Ectodermal cell (in vitro differentiated cells): ENCODE data around the gene UTP4. TPM values are rescaled to one million over a fixed set of nuclear protein-coding genes. Genes with fewer than 3 reads are reported as not detected.
A peak's percentile ranks its signal among the peaks of the same experiment; 100 is the strongest.

Source experiments
- H3K27ac ChIP-seq: 2 replicates; pipeline ENCODE4 v1.7.0; 2013; ENCODE audit warnings: mild to moderate bottlenecking, low read depth, low read length; ENCODE audit not compliant: insufficient read depth, poor library complexity, severe bottlenecking
- H3K27me3 ChIP-seq: 2 replicates; pipeline ENCODE4 v1.7.0; 2013; ENCODE audit warnings: mild to moderate bottlenecking, low read length; ENCODE audit not compliant: insufficient read depth, control insufficient read depth, poor library complexity, severe bottlenecking
- H3K36me3 ChIP-seq: one replicate; pipeline ENCODE4 v1.7.0; 2013; ENCODE audit warnings: low read length; ENCODE audit not compliant: control insufficient read depth, insufficient read depth
- H3K4me1 ChIP-seq: one replicate; pipeline ENCODE4 v1.7.0; 2013; ENCODE audit warnings: low read length; ENCODE audit not compliant: control insufficient read depth, insufficient read depth
- H3K4me3 ChIP-seq: 2 replicates; pipeline ENCODE4 v1.7.0; 2013; ENCODE audit warnings: low read depth, low read length, control low read depth; ENCODE audit not compliant: insufficient read depth
- H3K9me3 ChIP-seq: 2 replicates; pipeline ENCODE4 v1.7.0; 2013; ENCODE audit warnings: mild to moderate bottlenecking, low read length, moderate library complexity; ENCODE audit not compliant: control insufficient read depth
- WGBS, 2 experiments: methylation state at CpG; one replicate each; pipeline ENCODE4 v1.1.7; 2013; ENCODE audit warnings: missing lambda C conversion rate in 2 of 2; 5-methylcytosine and 5-hydroxymethylcytosine counted together
- polyA plus RNA-seq, 4 experiments: library from polyadenylated mRNA; stranded (reverse); fragments of 50-300 nt; gene quantifications; one replicate each; pipeline ENCODE4 v1.2.3, GENCODE V29; 2013

The UTP4 gene
- 51.6 TPM for polyA plus RNA-seq (2013, experiment 1 of 4)
- 60.1 TPM for polyA plus RNA-seq (2013, experiment 2 of 4)
- 44.4 TPM for polyA plus RNA-seq (2013, experiment 3 of 4)
- 43.7 TPM for polyA plus RNA-seq (2013, experiment 4 of 4)

- H3K9me3 ChIP-seq: no peaks in the 10 kb centered on the region
- no peaks in the 10 kb centered on the region for H3K27me3 ChIP-seq
- WGBS, 2 experiments: 1% methylated on average over 78 of the region's 78 CpGs
- H3K27ac ChIP-seq: peak within 1 kb of the TSS; percentile 94
- peaks cover 16% of the 10 kb centered on the region for H3K4me1 ChIP-seq
- peak within 1 kb of the TSS; percentile 84 for H3K4me3 ChIP-seq
- H3K36me3 ChIP-seq: peaks cover 6% of the 10 kb centered on the region
Measured at GRCh38 chr16:69132424-69133252, at the start of gene UTP4, which contains the start of gene CHTF8. UTP4 (plus strand) TSS chr16:69132649; CDS start chr16:69133460, 811 bp downstream. CHTF8 (minus strand) TSS chr16:69132588; CDS start chr16:69121458, 11,130 bp downstream.

GRCh38 chr16:69083306-69083941 lies 49.0 kb upstream of the UTP4 start:
- WGBS, 2 experiments: 94 to 95% methylated on average over 13 to 16 of the region's 16 CpGs
- Histone ChIP-seq H3K27ac (no peak overlapping the region), H3K9me3 (no peaks in the 10 kb centered on the region), H3K4me1 (no peaks in the 10 kb centered on the region), H3K27me3 (no peaks in the 10 kb centered on the region), H3K36me3 (no peaks in the 10 kb centered on the region), H3K4me3 (no peak overlapping the region)

- H3K9me3 ChIP-seq: no peaks in the 10 kb centered on the region
- H3K27me3 ChIP-seq: no peaks in the 10 kb centered on the region
- H3K36me3 ChIP-seq: no peaks in the 10 kb centered on the region
- H3K4me1 ChIP-seq: no peaks in the 10 kb centered on the region
- no peak overlapping the region for H3K4me3 ChIP-seq
- no peak overlapping the region for H3K27ac ChIP-seq
- 54% methylated on average over 2 of the region's 2 CpGs for WGBS, 2 experiments
Measured at GRCh38 chr16:69084289-69084688, 48.2 kb upstream of the UTP4 start.

- H3K4me3 ChIP-seq: no peak overlapping the region
- no peaks in the 10 kb centered on the region for H3K27me3 ChIP-seq
- no peaks in the 10 kb centered on the region for H3K9me3 ChIP-seq
- H3K27ac ChIP-seq: no peak overlapping the region
- WGBS, 2 experiments: 95% methylated on average over 5 of the region's 5 CpGs
- peaks cover 7% of the 10 kb centered on the region for H3K4me1 ChIP-seq
- no peaks in the 10 kb centered on the region for H3K36me3 ChIP-seq
Measured at GRCh38 chr16:69085032-69085695, 47.3 kb upstream of the UTP4 start.

- WGBS, 2 experiments: 80 to 85% methylated on average over 3 of the region's 3 CpGs
- Histone ChIP-seq H3K27ac (no peak overlapping the region), H3K4me1 (peaks cover 7% of the 10 kb centered on the region), H3K9me3 (no peaks in the 10 kb centered on the region), H3K27me3 (no peaks in the 10 kb centered on the region), H3K36me3 (no peaks in the 10 kb centered on the region), H3K4me3 (no peak overlapping the region)
Measured at GRCh38 chr16:69087161-69087581, 45.3 kb upstream of the UTP4 start.

- 89 to 95% methylated on average over 4 of the region's 4 CpGs for WGBS, 2 experiments
- no peaks in the 10 kb centered on the region for H3K27me3 ChIP-seq
- H3K27ac ChIP-seq: no peak overlapping the region
Measured at GRCh38 chr16:69088684-69089083, 43.8 kb upstream of the UTP4 start.

GRCh38 chr16:69089091-69089910 lies 43.1 kb upstream of the UTP4 start:
- Histone ChIP-seq H3K4me1 (peaks cover 7% of the 10 kb centered on the region), H3K27ac (no peak overlapping the region), H3K9me3 (no peaks in the 10 kb centered on the region), H3K27me3 (no peaks in the 10 kb centered on the region), H3K36me3 (no peaks in the 10 kb centered on the region), H3K4me3 (no peak overlapping the region)
- 64 to 68% methylated on average over 16 of the region's 16 CpGs for WGBS, 2 experiments

More at GRCh38 chr16:69088684-69089083, 43.8 kb upstream of the UTP4 start:
- Histone ChIP-seq H3K4me1 (peaks cover 7% of the 10 kb centered on the region), H3K4me3 (no peak overlapping the region), H3K9me3 (no peaks in the 10 kb centered on the region), H3K36me3 (no peaks in the 10 kb centered on the region)

GRCh38 chr16:69093974-69094373 lies 38.5 kb upstream of the UTP4 start:
- no peaks in the 10 kb centered on the region for H3K27me3 ChIP-seq
- WGBS, 2 experiments: 79 to 81% methylated on average over 3 of the region's 3 CpGs
- H3K4me1 ChIP-seq: peaks cover 7% of the 10 kb centered on the region
- no peaks in the 10 kb centered on the region for H3K9me3 ChIP-seq
- H3K27ac ChIP-seq: no peak overlapping the region
- no peaks in the 10 kb centered on the region for H3K36me3 ChIP-seq
- H3K4me3 ChIP-seq: no peak overlapping the region

- 85 to 90% methylated on average over 5 of the region's 5 CpGs for WGBS, 2 experiments
Measured at GRCh38 chr16:69094501-69094900, 37.9 kb upstream of the UTP4 start.

More at GRCh38 chr16:69094501-69094900, 37.9 kb upstream of the UTP4 start:
- Histone ChIP-seq H3K9me3 (no peaks in the 10 kb centered on the region), H3K27me3 (no peaks in the 10 kb centered on the region), H3K27ac (no peak overlapping the region), H3K4me3 (no peak overlapping the region), H3K36me3 (no peaks in the 10 kb centered on the region), H3K4me1 (peaks cover 6% of the 10 kb centered on the region)
